D721Med (cell line): ENCODE results near the gene LYRM4.

Experiments used
- DNase-seq: peaks from one replicate; pipeline ENCODE4 v3.0.0; 2011; ENCODE audit warnings: low spot score; ENCODE audit not compliant: insufficient read length
- FAIRE-seq: peaks from 2 replicates; lab custom pipeline; 2011; peaks lifted over from hg19 to GRCh38; lab: Jason Lieb, UNC
- CTCF ChIP-seq: IDR thresholded peaks from 2 replicates; pipeline ENCODE4 v1.5.1; 2012; ENCODE audit warnings: mild to moderate bottlenecking, control low read depth; ENCODE audit not compliant: insufficient read depth; ENCODE audit errors: missing control alignments

Gene LYRM4

DNA sequence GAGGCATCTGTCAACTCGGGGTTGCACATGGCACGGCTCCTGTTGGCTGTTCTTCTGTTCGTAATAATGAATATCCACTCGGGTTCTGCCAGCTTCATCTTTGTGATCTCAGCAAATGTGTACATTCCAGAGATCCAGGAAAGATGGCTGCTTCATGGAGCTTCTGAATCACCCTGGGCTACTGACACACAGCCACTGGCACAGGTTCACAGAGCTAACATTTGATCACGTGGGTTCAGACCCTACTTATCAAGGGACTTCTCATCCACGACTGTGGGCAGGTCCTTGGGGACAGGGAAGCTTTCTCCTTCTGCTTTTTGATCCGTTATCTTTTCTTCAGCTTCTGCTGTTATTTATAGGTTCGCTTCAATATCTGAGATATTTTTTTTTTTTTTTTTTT is 157.5 kb downstream of the LYRM4 start:
- FAIRE-seq (no peak), DNase-seq (no peak)
- TF ChIP-seq CTCF, result no peak

- no peak for TF ChIP-seq CTCF
- no peak for FAIRE-seq
Measured at GRCh38 chr6:5102267-5102970, 158.3 kb downstream of the LYRM4 start.

GRCh38 chr6:5100806-5101205 is 159.9 kb downstream of the LYRM4 start:
- no peak for TF ChIP-seq CTCF
- FAIRE-seq, result no peak

More at GRCh38 chr6:5102267-5102970, 158.3 kb downstream of the LYRM4 start:
- DNase-seq, result no peak

GRCh38 chr6:5099537-5099936 is 161.2 kb downstream of the LYRM4 start:
- FAIRE-seq, result no peak
- no peak for TF ChIP-seq CTCF
- no peak for DNase-seq

More at GRCh38 chr6:5100806-5101205, 159.9 kb downstream of the LYRM4 start:
- DNase-seq, result no peak

DNA sequence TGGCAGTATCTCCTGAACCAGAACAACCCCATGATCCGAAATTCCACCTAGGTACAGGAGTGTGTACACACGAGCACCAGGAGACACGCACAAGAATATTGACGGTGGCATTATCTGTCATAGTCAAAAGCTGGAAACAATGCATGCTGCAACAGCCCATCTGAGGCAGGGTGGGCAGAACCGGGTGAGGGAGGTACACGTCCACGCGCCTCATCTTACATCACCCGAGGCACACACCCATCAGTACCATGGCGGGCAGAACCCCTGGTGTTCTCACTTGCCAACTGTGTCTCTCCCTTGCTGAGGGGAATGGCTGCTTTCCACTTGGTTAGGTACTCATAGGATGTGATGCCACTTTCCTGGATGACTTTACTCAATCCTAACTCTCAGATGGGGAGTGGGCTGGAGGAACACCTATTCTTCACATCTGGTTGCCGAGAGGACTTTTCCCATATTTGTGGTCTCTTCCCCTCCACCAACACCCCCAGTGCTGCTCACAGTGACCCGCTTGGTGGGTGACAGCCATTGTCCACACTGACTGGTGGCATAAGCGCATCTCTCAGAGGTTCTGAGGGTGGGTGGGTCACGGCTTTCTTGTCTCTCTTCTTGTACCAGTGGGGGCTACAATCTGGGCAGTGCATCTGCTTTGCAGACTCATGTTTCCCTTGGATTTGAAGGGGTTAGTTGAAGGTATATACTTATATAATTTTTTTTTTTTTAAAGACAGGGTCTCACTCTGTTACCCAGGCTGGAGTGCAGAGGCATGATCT is 162.1 kb downstream of the LYRM4 start:
- TF ChIP-seq CTCF, result no peak
- FAIRE-seq (no peak), DNase-seq (no peak)

- no peak for TF ChIP-seq CTCF
- no peak for DNase-seq
- no peak for FAIRE-seq
Measured at GRCh38 chr6:5096482-5096881, 164.3 kb downstream of the LYRM4 start.

DNA sequence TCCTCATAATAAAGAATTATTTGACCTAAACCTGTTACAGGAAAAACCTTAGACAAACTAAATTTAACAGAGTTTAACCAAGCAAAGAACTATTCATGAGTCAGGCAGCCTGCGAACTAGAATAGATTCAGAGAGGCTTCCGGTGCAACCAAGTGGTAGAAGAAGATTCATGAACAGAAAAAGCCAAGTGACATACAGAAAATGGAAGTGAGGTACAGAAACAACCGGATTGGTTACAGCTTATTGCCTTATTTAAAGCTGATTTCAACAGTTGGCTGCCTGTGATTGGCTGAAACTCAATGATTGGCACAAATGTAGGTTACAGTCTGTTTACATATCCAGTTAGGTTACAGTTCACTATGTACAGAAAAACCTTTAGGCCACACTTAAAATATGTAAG is 165.5 kb downstream of the LYRM4 start:
- FAIRE-seq, result no peak
- no peak for DNase-seq
- TF ChIP-seq CTCF, result no peak
